ENCODE measurements around the gene UPK3BL1. TPM values are rescaled to one million over a fixed set of nuclear protein-coding genes. Genes with fewer than 3 reads are reported as not detected.
A peak's percentile ranks its signal among the peaks of the same experiment; 100 is the strongest.
"Not testable (repeated sequence)": the region's sequence is repeated elsewhere in the genome, so short reads cannot be mapped to it uniquely, and the experiment has no call there.

Gene UPK3BL1
- total RNA-seq, 5 donors from 2014 or later (not counting 1 experiment from before 2014, with no cell fraction given), result 39.0 to 128 (median 47.3) TPM

DNA sequence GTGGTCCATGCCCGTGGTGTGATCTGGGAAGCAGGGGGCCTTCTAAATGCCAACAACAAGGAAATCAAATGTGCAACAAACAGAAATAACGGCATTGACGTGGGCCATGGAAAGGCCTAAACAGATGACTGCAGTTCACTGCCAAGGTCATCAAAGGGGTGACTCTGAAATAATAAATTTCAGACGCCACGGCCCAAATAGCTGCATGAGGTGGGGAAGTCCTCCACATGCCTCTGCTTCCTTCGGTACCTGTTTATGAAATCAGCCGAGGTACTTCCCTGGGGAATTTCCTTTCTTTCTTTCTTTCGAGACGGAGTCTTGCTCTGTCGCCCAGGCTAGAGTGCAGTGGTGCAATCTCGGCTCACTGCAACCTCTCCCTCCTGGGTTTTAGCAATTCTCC lies 22.2 kb upstream of the UPK3BL1 start:
- no CpG with 5 or more reads among the region's 11 CpGs for WGBS (ENCODE audit: insufficient coverage)
- H3K4me3 Mint-ChIP-seq; H3K9me3 Mint-ChIP-seq; H3K4me1 ChIP-seq (ENCODE audit: control insufficient read depth in 1 of 2, extremely low read depth in 1 of 2, insufficient read depth in 2 of 2, low read length in 2 of 2); H3K27me3 Mint-ChIP-seq; H3K27ac ChIP-seq (ENCODE audit: low read length); CTCF ChIA-PET; H3K4me1 Mint-ChIP-seq; ATAC-seq (replicated peaks in 1 of 4); DNase-seq; H3K27me3 ChIP-seq (replicated peaks in 1 of 2; ENCODE audit: control insufficient read depth in 2 of 2, extremely low read depth in 1 of 2, insufficient read depth in 2 of 2, low read length in 1 of 2); H3K4me3 ChIP-seq (ENCODE audit: control insufficient read depth in 1 of 2, extremely low read depth in 1 of 2, low read length in 1 of 2); H3K27ac Mint-ChIP-seq; H3K36me3 ChIP-seq (ENCODE audit: control insufficient read depth in 2 of 2, extremely low read depth in 1 of 2, insufficient read depth in 1 of 2, low read length in 1 of 2); H3K36me3 Mint-ChIP-seq; H3K9me3 ChIP-seq; POLR2A ChIA-PET: not testable (repeated sequence)

- H3K4me1 Mint-ChIP-seq; H3K4me3 ChIP-seq (ENCODE audit: control insufficient read depth in 1 of 2, extremely low read depth in 1 of 2, low read length in 1 of 2); CTCF ChIA-PET; H3K27ac ChIP-seq (ENCODE audit: low read length); POLR2A ChIA-PET; H3K27ac Mint-ChIP-seq; H3K9me3 Mint-ChIP-seq; H3K9me3 ChIP-seq; H3K36me3 ChIP-seq (ENCODE audit: control insufficient read depth in 2 of 2, extremely low read depth in 1 of 2, insufficient read depth in 1 of 2, low read length in 1 of 2); H3K4me1 ChIP-seq (ENCODE audit: control insufficient read depth in 1 of 2, extremely low read depth in 1 of 2, insufficient read depth in 2 of 2, low read length in 2 of 2); ATAC-seq (replicated peaks in 1 of 4); H3K27me3 ChIP-seq (replicated peaks in 1 of 2; ENCODE audit: control insufficient read depth in 2 of 2, extremely low read depth in 1 of 2, insufficient read depth in 2 of 2, low read length in 1 of 2); H3K36me3 Mint-ChIP-seq; H3K4me3 Mint-ChIP-seq; H3K27me3 Mint-ChIP-seq; DNase-seq: not testable (repeated sequence)
- WGBS (ENCODE audit: insufficient coverage), result no CpG with 5 or more reads among the region's 4 CpGs
These were observed 7.3 kb upstream of the UPK3BL1 start, which contains the start of gene SPDYE2B for GRCh38 chr7:102649924-102650323. SPDYE2B (plus strand) TSS chr7:102650319; CDS start chr7:102652349, 2,030 bp downstream.

- H3K27me3 ChIP-seq (replicated peaks in 1 of 2; ENCODE audit: control insufficient read depth in 2 of 2, extremely low read depth in 1 of 2, insufficient read depth in 2 of 2, low read length in 1 of 2); H3K9me3 ChIP-seq; H3K4me3 ChIP-seq (ENCODE audit: control insufficient read depth in 1 of 2, extremely low read depth in 1 of 2, low read length in 1 of 2); H3K27ac ChIP-seq (ENCODE audit: low read length); POLR2A ChIA-PET; H3K4me1 Mint-ChIP-seq; DNase-seq; ATAC-seq (replicated peaks in 1 of 4); H3K4me1 ChIP-seq (ENCODE audit: control insufficient read depth in 1 of 2, extremely low read depth in 1 of 2, insufficient read depth in 2 of 2, low read length in 2 of 2); H3K36me3 ChIP-seq (ENCODE audit: control insufficient read depth in 2 of 2, extremely low read depth in 1 of 2, insufficient read depth in 1 of 2, low read length in 1 of 2); H3K9me3 Mint-ChIP-seq; H3K4me3 Mint-ChIP-seq; H3K36me3 Mint-ChIP-seq; H3K27ac Mint-ChIP-seq; CTCF ChIA-PET; H3K27me3 Mint-ChIP-seq: not testable (repeated sequence)
- no CpG with 5 or more reads among the region's 7 CpGs for WGBS (ENCODE audit: insufficient coverage)
These were observed 5.2 kb upstream of the UPK3BL1 start for GRCh38 chr7:102647813-102648212.

DNA sequence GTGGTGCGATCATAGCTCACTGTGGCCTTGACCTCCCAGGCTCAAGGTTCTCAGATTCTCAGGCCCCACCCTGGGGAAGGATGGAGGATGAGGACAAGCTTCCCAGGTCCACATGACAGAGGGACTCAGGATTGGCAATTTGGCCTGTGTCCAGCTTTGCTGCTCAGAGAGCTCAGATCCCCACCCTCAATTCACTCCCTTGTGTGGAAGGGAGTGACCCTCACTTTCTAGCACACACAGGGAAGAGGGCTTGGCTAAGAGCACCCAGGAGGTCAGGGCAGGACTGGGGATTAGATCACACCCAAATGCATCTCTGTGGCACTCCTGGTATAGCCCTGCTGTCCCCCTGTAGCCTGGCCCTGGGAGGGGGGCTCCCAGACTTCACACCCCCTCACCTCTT lies 813 bp upstream of the UPK3BL1 start:
- H3K4me1 Mint-ChIP-seq; ATAC-seq (replicated peaks in 1 of 4); CTCF ChIA-PET; H3K27me3 ChIP-seq (replicated peaks in 1 of 2; ENCODE audit: control insufficient read depth in 2 of 2, extremely low read depth in 1 of 2, insufficient read depth in 2 of 2, low read length in 1 of 2); H3K27me3 Mint-ChIP-seq; H3K9me3 ChIP-seq; H3K4me1 ChIP-seq (ENCODE audit: control insufficient read depth in 1 of 2, extremely low read depth in 1 of 2, insufficient read depth in 2 of 2, low read length in 2 of 2); H3K27ac Mint-ChIP-seq; H3K36me3 ChIP-seq (ENCODE audit: control insufficient read depth in 2 of 2, extremely low read depth in 1 of 2, insufficient read depth in 1 of 2, low read length in 1 of 2); H3K36me3 Mint-ChIP-seq; H3K4me3 Mint-ChIP-seq; DNase-seq; POLR2A ChIA-PET; H3K4me3 ChIP-seq (ENCODE audit: control insufficient read depth in 1 of 2, extremely low read depth in 1 of 2, low read length in 1 of 2); H3K27ac ChIP-seq (ENCODE audit: low read length); H3K9me3 Mint-ChIP-seq: not testable (repeated sequence)
- no CpG with 5 or more reads among the region's 1 CpG for WGBS (ENCODE audit: insufficient coverage)

- H3K4me3 ChIP-seq (ENCODE audit: control insufficient read depth in 1 of 2, extremely low read depth in 1 of 2, low read length in 1 of 2); H3K36me3 Mint-ChIP-seq; POLR2A ChIA-PET; H3K9me3 Mint-ChIP-seq; H3K4me1 Mint-ChIP-seq; H3K27ac Mint-ChIP-seq; H3K4me1 ChIP-seq (ENCODE audit: control insufficient read depth in 1 of 2, extremely low read depth in 1 of 2, insufficient read depth in 2 of 2, low read length in 2 of 2); H3K9me3 ChIP-seq; H3K36me3 ChIP-seq (ENCODE audit: control insufficient read depth in 2 of 2, extremely low read depth in 1 of 2, insufficient read depth in 1 of 2, low read length in 1 of 2); H3K27me3 Mint-ChIP-seq; CTCF ChIA-PET; H3K27me3 ChIP-seq (replicated peaks in 1 of 2; ENCODE audit: control insufficient read depth in 2 of 2, extremely low read depth in 1 of 2, insufficient read depth in 2 of 2, low read length in 1 of 2); H3K27ac ChIP-seq (ENCODE audit: low read length); H3K4me3 Mint-ChIP-seq: not testable (repeated sequence)
- WGBS (ENCODE audit: insufficient coverage), result no CpG with 5 or more reads among the region's 11 CpGs
- DNase-seq, result peak in 1 of 35 experiments; percentile 1
- ATAC-seq (replicated peaks in 1 of 4), result peak in 3 of 4 experiments; percentile 14 to 21 (median 15)
These were observed 3.7 kb downstream of the UPK3BL1 start for GRCh38 chr7:102638848-102639247.

GRCh38 chr7:102636956-102637355 lies 5.6 kb downstream of the UPK3BL1 start:
- H3K27me3 ChIP-seq (replicated peaks in 1 of 2; ENCODE audit: control insufficient read depth in 2 of 2, extremely low read depth in 1 of 2, insufficient read depth in 2 of 2, low read length in 1 of 2); H3K36me3 Mint-ChIP-seq; H3K9me3 ChIP-seq; DNase-seq; H3K27ac ChIP-seq (ENCODE audit: low read length); ATAC-seq (replicated peaks in 1 of 4); H3K4me1 Mint-ChIP-seq; H3K27me3 Mint-ChIP-seq; H3K36me3 ChIP-seq (ENCODE audit: control insufficient read depth in 2 of 2, extremely low read depth in 1 of 2, insufficient read depth in 1 of 2, low read length in 1 of 2); H3K27ac Mint-ChIP-seq; H3K4me3 ChIP-seq (ENCODE audit: control insufficient read depth in 1 of 2, extremely low read depth in 1 of 2, low read length in 1 of 2); H3K4me1 ChIP-seq (ENCODE audit: control insufficient read depth in 1 of 2, extremely low read depth in 1 of 2, insufficient read depth in 2 of 2, low read length in 2 of 2); H3K4me3 Mint-ChIP-seq; POLR2A ChIA-PET; H3K9me3 Mint-ChIP-seq; CTCF ChIA-PET: not testable (repeated sequence)
- no CpG with 5 or more reads among the region's 13 CpGs for WGBS (ENCODE audit: insufficient coverage)

- H3K27me3 Mint-ChIP-seq; POLR2A ChIA-PET; H3K4me3 ChIP-seq (ENCODE audit: control insufficient read depth in 1 of 2, extremely low read depth in 1 of 2, low read length in 1 of 2); DNase-seq; ATAC-seq (replicated peaks in 1 of 4); H3K4me1 Mint-ChIP-seq; H3K27ac Mint-ChIP-seq; CTCF ChIA-PET; H3K36me3 Mint-ChIP-seq; H3K4me1 ChIP-seq (ENCODE audit: control insufficient read depth in 1 of 2, extremely low read depth in 1 of 2, insufficient read depth in 2 of 2, low read length in 2 of 2); H3K9me3 Mint-ChIP-seq; H3K36me3 ChIP-seq (ENCODE audit: control insufficient read depth in 2 of 2, extremely low read depth in 1 of 2, insufficient read depth in 1 of 2, low read length in 1 of 2); H3K9me3 ChIP-seq; H3K27ac ChIP-seq (ENCODE audit: low read length); H3K4me3 Mint-ChIP-seq; H3K27me3 ChIP-seq (replicated peaks in 1 of 2; ENCODE audit: control insufficient read depth in 2 of 2, extremely low read depth in 1 of 2, insufficient read depth in 2 of 2, low read length in 1 of 2): not testable (repeated sequence)
- no CpG with 5 or more reads among the region's 5 CpGs for WGBS (ENCODE audit: insufficient coverage)
These were observed 7.2 kb downstream of the UPK3BL1 start for GRCh38 chr7:102635354-102635753.
